H9 (cell line): ENCODE measurements around the gene PAX3. TPM values are rescaled to one million over a fixed set of nuclear protein-coding genes. Genes with fewer than 3 reads are reported as not detected.
A peak's percentile ranks its signal among the peaks of the same experiment; 100 is the strongest.
"Not testable (repeated sequence)": the region's sequence is repeated elsewhere in the genome, so short reads cannot be mapped to it uniquely, and the experiment has no call there.

Experiments used
- DNase-seq: peaks from one replicate; pipeline ENCODE4 v3.0.0-alpha.2; 2017
- H2AFZ ChIP-seq: one replicate; pipeline ENCODE4 v1.6.1; 2013; ENCODE audit warnings: mild to moderate bottlenecking, low read length, control low read depth, moderate library complexity
- H2AK5ac ChIP-seq: 2 replicates; pipeline ENCODE4 v1.6.1; 2013; ENCODE audit warnings: low read length, control low read depth, mixed read lengths; ENCODE audit not compliant: insufficient read length
- H2BK120ac ChIP-seq: one replicate; pipeline ENCODE4 v1.6.1; 2013; ENCODE audit warnings: low read depth, mild to moderate bottlenecking, low read length, control low read depth, inconsistent platforms; ENCODE audit not compliant: poor library complexity, severe bottlenecking
- H2BK12ac ChIP-seq: 2 replicates; pipeline ENCODE4 v1.6.1; 2013; ENCODE audit warnings: low read length, control low read depth, mixed read lengths, low read depth; ENCODE audit not compliant: insufficient read length
- H2BK15ac ChIP-seq: 2 replicates; pipeline ENCODE4 v1.6.1; 2013; ENCODE audit warnings: low read depth, low read length, control low read depth
- H2BK20ac ChIP-seq: one replicate; pipeline ENCODE4 v1.6.1; 2013; ENCODE audit warnings: low read depth, mild to moderate bottlenecking, low read length, control low read depth, inconsistent platforms; ENCODE audit not compliant: poor library complexity, severe bottlenecking
- H2BK5ac ChIP-seq: 2 replicates; pipeline ENCODE4 v1.6.1; 2013; ENCODE audit warnings: low read length, control low read depth, mixed read lengths; ENCODE audit not compliant: insufficient read length
- H3K14ac ChIP-seq: 2 replicates; pipeline ENCODE4 v1.6.1; 2013; ENCODE audit warnings: low read length, control low read depth; ENCODE audit not compliant: insufficient read depth
- H3K18ac ChIP-seq: 2 replicates; pipeline ENCODE4 v1.6.1; 2013; ENCODE audit warnings: low read depth, mild to moderate bottlenecking, mixed read lengths, low read length, control low read depth; ENCODE audit not compliant: insufficient read length
- H3K23ac ChIP-seq: 2 replicates; pipeline ENCODE4 v1.6.1; 2013; ENCODE audit warnings: low read length, control low read depth, mixed read lengths, low read depth; ENCODE audit not compliant: insufficient read length
- H3K23me2 ChIP-seq: 2 replicates; pipeline ENCODE4 v1.6.1; 2013; ENCODE audit warnings: low read depth, mild to moderate bottlenecking, mixed read lengths, low read length, control low read depth; ENCODE audit not compliant: insufficient read length, poor library complexity, severe bottlenecking
- H3K27ac ChIP-seq: 2 replicates; pipeline ENCODE4 v1.5.1; 2013; ENCODE audit warnings: low read length, control low read depth, mixed read lengths, low read depth; ENCODE audit not compliant: insufficient read length
- H3K27me3 ChIP-seq: 2 replicates; pipeline ENCODE4 v1.6.1; 2013; ENCODE audit warnings: low read length, control low read depth, inconsistent platforms; ENCODE audit not compliant: insufficient read depth
- H3K4ac ChIP-seq: 2 replicates; pipeline ENCODE4 v1.6.1; 2013; ENCODE audit warnings: low read depth, mild to moderate bottlenecking, control low read depth, inconsistent platforms, low read length, moderate library complexity
- H3K4me1 ChIP-seq: 2 replicates; pipeline ENCODE4 v1.6.1; 2013; ENCODE audit warnings: low read length, control low read depth, inconsistent platforms; ENCODE audit not compliant: insufficient read depth
- H3K4me2 ChIP-seq: 2 replicates; pipeline ENCODE4 v1.6.1; 2013; ENCODE audit warnings: low read length, control low read depth, mixed read lengths; ENCODE audit not compliant: insufficient read length, insufficient read depth
- H3K56ac ChIP-seq: 2 replicates; pipeline ENCODE4 v1.6.1; 2013; ENCODE audit warnings: low read depth, mild to moderate bottlenecking, mixed read lengths, low read length, control low read depth; ENCODE audit not compliant: insufficient read length
- H3K79me1 ChIP-seq: 2 replicates; pipeline ENCODE4 v1.6.1; 2013; ENCODE audit warnings: low read depth, mild to moderate bottlenecking, moderate library complexity, low read length, control low read depth, inconsistent platforms; ENCODE audit not compliant: insufficient read depth, poor library complexity, severe bottlenecking
- H3K79me2 ChIP-seq: 2 replicates; pipeline ENCODE4 v1.6.1; 2013; ENCODE audit warnings: low read length, control low read depth, inconsistent platforms; ENCODE audit not compliant: insufficient read depth
- H3K9ac ChIP-seq: 2 replicates; pipeline ENCODE4 v1.6.1; 2013; ENCODE audit warnings: low read length, control low read depth, mixed read lengths; ENCODE audit not compliant: insufficient read length; ENCODE audit errors: extremely low read depth
- H3K9me3 ChIP-seq: one replicate; pipeline ENCODE4 v1.6.1; 2013; ENCODE audit warnings: low read depth, low read length, inconsistent platforms; ENCODE audit not compliant: control insufficient read depth
- H3T11ph ChIP-seq: one replicate; pipeline ENCODE4 v1.6.1; 2013; ENCODE audit warnings: mild to moderate bottlenecking, low read length, control low read depth, inconsistent platforms
- H4K20me1 ChIP-seq: one replicate; pipeline ENCODE4 v1.6.1; 2013; ENCODE audit not compliant: control insufficient read depth, insufficient read length, insufficient read depth
- H4K5ac ChIP-seq: 2 replicates; pipeline ENCODE4 v1.6.1; 2013; ENCODE audit warnings: low read depth, mild to moderate bottlenecking, mixed read lengths, low read length, control low read depth; ENCODE audit not compliant: insufficient read length
- H4K8ac ChIP-seq: replicated peaks from 2 replicates; pipeline ENCODE4 v1.6.1; 2013; ENCODE audit warnings: low read length, control low read depth, mixed read lengths, low read depth; ENCODE audit not compliant: insufficient read length
- H4K91ac ChIP-seq: 2 replicates; pipeline ENCODE4 v1.6.1; 2013; ENCODE audit warnings: low read depth, mild to moderate bottlenecking, moderate library complexity, mixed read lengths, low read length, control low read depth; ENCODE audit not compliant: insufficient read length
- H3K27ac Mint-ChIP-seq, 3 experiments: 2 replicates in 2 of 3; 3 replicates in 1 of 3; pipeline ENCODE4 v1.8.0; 2020 to 2021; ENCODE audit warnings: mixed read lengths in 3 of 3, mild to moderate bottlenecking in 1 of 3, moderate library complexity in 1 of 3
- H3K27me3 Mint-ChIP-seq: 2 replicates; pipeline ENCODE4 v1.8.0; 2021; ENCODE audit warnings: low read depth, mild to moderate bottlenecking, moderate library complexity, mixed read lengths
- H3K36me3 Mint-ChIP-seq, 3 experiments: 2 replicates in 2 of 3; 3 replicates in 1 of 3; pipeline ENCODE4 v1.8.0; 2020 to 2021; ENCODE audit warnings: low read depth in 3 of 3, mixed read lengths in 3 of 3; ENCODE audit not compliant: insufficient read depth in 1 of 3
- H3K4me1 Mint-ChIP-seq, 2 experiments: 2 replicates each; pipeline ENCODE4 v1.8.0; 2020; ENCODE audit warnings: mixed read lengths in 2 of 2
- H3K4me3 Mint-ChIP-seq, 2 experiments: 2 replicates in 1 of 2; 3 replicates in 1 of 2; pipeline ENCODE4 v1.8.0; 2020 to 2021; ENCODE audit warnings: mild to moderate bottlenecking in 2 of 2, mixed read lengths in 2 of 2, moderate library complexity in 1 of 2
- H3K9me3 Mint-ChIP-seq, 2 experiments: 2 replicates in 1 of 2; 3 replicates in 1 of 2; pipeline ENCODE4 v1.8.0; 2020; ENCODE audit warnings: mild to moderate bottlenecking in 2 of 2, mixed read lengths in 2 of 2, moderate library complexity in 1 of 2
- WGBS: extraction: QIAGEN DNeasy Blood & Tissue Kit; methylation state at CpG from one replicate; pipeline ENCODE4 v1.1.7; 2013; ENCODE audit warnings: missing lambda C conversion rate, low lambda C conversion rate, mixed read lengths; ENCODE audit not compliant: insufficient read length; ENCODE audit errors: extremely low coverage; 5-methylcytosine and 5-hydroxymethylcytosine counted together
- total RNA-seq: library from RNA; stranded (reverse); gene quantifications from 2 replicates; pipeline ENCODE4 v1.2.1, GENCODE V29; 2021
- TF ChIP-seq, protein P1 (sequence below): fragments of 200-600 bp; sonication (generic); conservative IDR thresholded peaks from 3 replicates; pipeline ENCODE4 v1.8.0; 2021; ENCODE audit warnings: antibody characterized with exemption, mild to moderate bottlenecking

The PAX3 gene
- total RNA-seq, 1 experiment from 2014 or later = not detected

GRCh38 chr2:222159221-222159620, 139.6 kb downstream of the PAX3 start:
- Histone ChIP-seq H3K27me3 (no peaks in the 10 kb centered on the region), H2AFZ (no peak overlapping the region), H2AK5ac (no peak overlapping the region), H3K27ac (no peak overlapping the region), H2BK20ac (no peak overlapping the region), H3K79me1 (no peaks in the 10 kb centered on the region), H4K5ac (no peak overlapping the region), H2BK12ac (no peak overlapping the region), H2BK120ac (no peak overlapping the region), H4K20me1 (no peaks in the 10 kb centered on the region), H3K23ac (no peak overlapping the region), H3T11ph (no peak overlapping the region), H3K4me1 (no peaks in the 10 kb centered on the region), H3K18ac (no peak overlapping the region), H3K4me2 (no peak overlapping the region), H2BK15ac (no peak overlapping the region), H2BK5ac (no peak overlapping the region), H3K4ac (no peak overlapping the region), H3K56ac (no peak overlapping the region), H3K9ac (no peak overlapping the region), H3K79me2 (no peaks in the 10 kb centered on the region), H4K8ac (no peak overlapping the region), H4K91ac (no peak overlapping the region), H3K23me2 (no peaks in the 10 kb centered on the region), H3K14ac (no peak overlapping the region), H3K9me3 (no peaks in the 10 kb centered on the region)
- DNase-seq = no peak
- Mint-ChIP-seq H3K4me3 (no peak overlapping the region), H3K27ac (no peak overlapping the region), H3K27me3 (peaks cover 1% of the 10 kb centered on the region; the same call in 1 of the 2 replicates), H3K4me1 (peaks cover 3 to 10% of the 10 kb centered on the region in 2 experiments; a peak in 3 of 4 replicates), H3K36me3 (peaks cover 0 to 6% (median 0%) of the 10 kb centered on the region in 3 experiments; a peak in 3 of 7 replicates), H3K9me3 (peaks cover 0 to 2% of the 10 kb centered on the region in 2 experiments; a peak in 2 of 5 replicates)
- TF ChIP-seq, protein P1, sequence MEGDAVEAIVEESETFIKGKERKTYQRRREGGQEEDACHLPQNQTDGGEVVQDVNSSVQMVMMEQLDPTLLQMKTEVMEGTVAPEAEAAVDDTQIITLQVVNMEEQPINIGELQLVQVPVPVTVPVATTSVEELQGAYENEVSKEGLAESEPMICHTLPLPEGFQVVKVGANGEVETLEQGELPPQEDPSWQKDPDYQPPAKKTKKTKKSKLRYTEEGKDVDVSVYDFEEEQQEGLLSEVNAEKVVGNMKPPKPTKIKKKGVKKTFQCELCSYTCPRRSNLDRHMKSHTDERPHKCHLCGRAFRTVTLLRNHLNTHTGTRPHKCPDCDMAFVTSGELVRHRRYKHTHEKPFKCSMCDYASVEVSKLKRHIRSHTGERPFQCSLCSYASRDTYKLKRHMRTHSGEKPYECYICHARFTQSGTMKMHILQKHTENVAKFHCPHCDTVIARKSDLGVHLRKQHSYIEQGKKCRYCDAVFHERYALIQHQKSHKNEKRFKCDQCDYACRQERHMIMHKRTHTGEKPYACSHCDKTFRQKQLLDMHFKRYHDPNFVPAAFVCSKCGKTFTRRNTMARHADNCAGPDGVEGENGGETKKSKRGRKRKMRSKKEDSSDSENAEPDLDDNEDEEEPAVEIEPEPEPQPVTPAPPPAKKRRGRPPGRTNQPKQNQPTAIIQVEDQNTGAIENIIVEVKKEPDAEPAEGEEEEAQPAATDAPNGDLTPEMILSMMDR = no peak
- WGBS = no CpG with 5 or more reads among the region's 4 CpGs

DNA sequence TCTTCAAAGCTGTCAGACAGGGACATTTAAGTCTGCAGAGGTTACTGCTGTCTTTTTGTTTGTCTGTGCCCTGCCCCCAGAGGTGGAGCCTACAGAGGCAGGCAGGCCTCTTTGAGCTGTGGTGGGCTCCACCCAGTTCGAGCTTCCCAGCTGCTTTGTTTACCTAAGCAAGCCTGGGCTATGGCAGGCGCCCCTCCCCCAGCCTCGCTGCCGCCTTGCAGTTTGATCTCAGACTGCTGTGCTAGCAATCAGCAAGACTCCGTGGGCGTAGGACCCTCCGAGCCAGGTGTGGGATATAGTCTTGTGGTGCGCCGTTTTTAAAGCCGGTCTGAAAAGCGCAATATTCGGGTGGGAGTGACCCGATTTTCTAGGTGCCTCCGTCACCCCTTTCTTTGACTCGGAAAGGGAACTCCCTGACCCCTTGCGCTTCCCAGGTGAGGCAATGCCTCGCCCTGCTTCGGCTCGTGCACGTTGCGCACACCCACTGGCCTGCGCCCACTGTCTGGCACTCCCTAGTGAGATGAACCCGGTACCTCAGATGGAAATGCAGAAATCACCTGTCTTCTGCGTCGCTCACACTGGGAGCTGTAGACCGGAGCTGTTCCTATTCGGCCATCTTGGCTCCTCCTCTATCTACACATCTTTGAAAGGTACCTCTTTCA, 143.7 kb downstream of the PAX3 start:
- not testable (repeated sequence) for DNase-seq, H3K27me3 Mint-ChIP-seq
- no CpG with 5 or more reads among the region's 27 CpGs for WGBS

More for the DNA sequence above, 143.7 kb downstream of the PAX3 start:
- H3K79me2 ChIP-seq, H4K20me1 ChIP-seq, H3T11ph ChIP-seq, H2BK15ac ChIP-seq, H4K8ac ChIP-seq, H2BK120ac ChIP-seq, H3K9me3 Mint-ChIP-seq, H3K79me1 ChIP-seq, H2BK5ac ChIP-seq, H3K27me3 ChIP-seq, H3K9me3 ChIP-seq, H3K36me3 Mint-ChIP-seq, H3K4me2 ChIP-seq, H3K4ac ChIP-seq, H3K56ac ChIP-seq, H3K27ac ChIP-seq, H3K23ac ChIP-seq, H2BK20ac ChIP-seq, H3K9ac ChIP-seq, H2AK5ac ChIP-seq, H4K91ac ChIP-seq, H3K18ac ChIP-seq, H3K4me1 ChIP-seq, H2AFZ ChIP-seq, H4K5ac ChIP-seq, H3K4me1 Mint-ChIP-seq, H2BK12ac ChIP-seq, H3K23me2 ChIP-seq, H3K14ac ChIP-seq: not testable (repeated sequence)
- Mint-ChIP-seq H3K27ac (peak overlapping the region in 2 of 3 experiments; percentile 86 to 93; a peak in 2 of 7 replicates), H3K4me3 (peak overlapping the region; percentile 68 to 75)
